ENCODE results near the gene PRIMA1.

The PRIMA1 gene

DNA sequence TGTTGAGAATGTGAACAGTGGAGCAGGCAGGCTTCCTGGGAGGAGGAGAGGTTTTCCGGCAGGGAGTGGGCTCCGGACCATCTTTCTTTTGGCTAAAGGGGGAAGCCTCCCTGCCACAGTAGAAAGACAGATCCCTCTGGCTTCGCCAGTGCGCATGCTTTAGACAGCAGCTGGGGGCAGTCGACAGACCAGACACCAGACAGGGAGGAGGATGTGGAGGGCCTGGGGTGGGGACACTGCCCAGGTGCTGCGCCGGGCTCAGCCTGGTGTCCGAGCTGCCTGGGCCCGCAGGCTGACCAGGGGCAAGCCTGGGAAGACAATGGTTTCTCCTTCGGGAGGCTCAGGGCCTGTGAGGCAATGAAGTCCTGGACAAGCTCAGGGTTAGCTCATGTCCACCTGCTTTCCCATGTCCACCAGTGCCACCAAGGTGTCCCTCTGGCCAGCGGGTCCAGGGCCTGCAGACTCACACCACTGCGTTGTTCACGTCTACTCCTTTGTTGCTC lies 67.3 kb downstream of the PRIMA1 start:
- TF ChIP-seq GATA2 (IDR thresholded peaks at IDR 0.05; ENCODE audit: low read depth, low read length) (no peak), GATA3 (IDR thresholded peaks at IDR 0.05; ENCODE audit: low read depth, low read length) (no peak)

DNA sequence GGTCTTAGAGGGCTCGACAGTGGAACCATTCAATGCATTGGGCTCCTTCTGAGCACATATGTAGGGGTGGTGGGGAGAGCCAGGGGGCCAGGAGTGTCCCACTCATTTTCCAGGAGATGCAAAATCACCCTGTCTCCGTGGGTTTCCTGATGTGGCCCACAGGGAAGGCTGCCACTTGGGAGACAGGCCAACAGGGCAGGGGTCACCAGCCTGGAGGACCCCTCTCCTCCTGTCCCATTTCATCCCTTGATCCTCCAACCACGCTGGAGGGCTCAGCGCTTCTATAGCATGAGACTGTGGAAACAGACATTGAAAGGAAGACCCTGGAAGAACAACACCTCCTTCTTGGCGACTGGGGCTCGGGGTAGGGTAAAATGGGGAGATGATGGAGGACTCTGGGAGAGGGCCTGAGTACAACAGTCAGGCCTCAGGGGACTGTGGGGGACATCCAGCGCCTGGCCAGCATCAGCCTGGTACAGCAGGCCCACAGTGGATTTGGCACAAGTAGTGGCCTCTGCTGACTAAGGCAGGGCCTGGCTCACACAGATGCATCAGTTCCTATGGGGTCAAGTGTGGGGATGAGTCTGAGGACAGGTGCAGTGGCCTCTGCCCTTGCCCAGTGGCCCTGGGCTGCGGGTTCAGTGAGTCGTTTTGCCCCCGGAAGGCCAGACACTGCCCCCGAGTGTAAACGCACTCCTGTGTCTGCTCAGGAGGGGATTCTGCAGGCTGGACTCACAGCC lies 68.0 kb downstream of the PRIMA1 start:
- TF ChIP-seq GATA2 (IDR thresholded peaks at IDR 0.05; ENCODE audit: low read depth, low read length): no peak
- no peak for TF ChIP-seq GATA3 (IDR thresholded peaks at IDR 0.05; ENCODE audit: low read depth, low read length)

- TF ChIP-seq GATA2 (IDR thresholded peaks at IDR 0.05; ENCODE audit: low read depth, low read length): no peak
- TF ChIP-seq GATA3 (IDR thresholded peaks at IDR 0.05; ENCODE audit: low read depth, low read length): no peak
These were observed 69.0 kb downstream of the PRIMA1 start for GRCh38 chr14:93719256-93719655.

DNA sequence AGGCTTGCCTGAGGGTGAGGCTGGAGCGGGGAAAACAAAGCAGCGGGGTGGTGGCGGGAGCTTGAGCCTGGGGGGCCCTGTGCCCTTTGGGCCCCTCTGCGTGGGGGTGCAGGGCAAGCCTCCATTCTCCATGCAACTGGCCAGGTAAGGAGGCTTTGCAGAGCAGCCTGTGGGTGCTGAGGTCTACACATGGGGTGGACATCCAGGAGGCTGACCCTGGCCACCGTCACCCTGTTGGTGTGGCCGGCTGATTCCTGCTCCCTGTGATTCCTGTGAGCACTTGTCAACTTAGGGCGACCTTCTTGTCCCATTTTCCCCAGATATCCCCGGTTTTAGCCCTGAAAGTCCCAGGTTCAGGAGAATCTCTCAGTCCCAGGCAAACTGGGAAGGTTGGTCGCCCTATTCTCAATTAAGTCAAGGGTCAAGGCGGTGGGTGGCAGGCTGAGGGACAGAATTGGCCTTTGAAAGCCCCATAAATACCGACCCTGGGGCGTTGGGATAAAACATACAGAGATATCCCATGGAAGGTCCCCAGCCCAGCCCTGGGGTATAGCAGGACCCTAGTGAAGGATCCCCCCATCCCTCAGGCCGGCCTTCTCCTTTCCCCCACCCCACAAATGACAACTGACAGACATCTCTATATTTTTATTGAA lies 70.5 kb downstream of the PRIMA1 start:
- TF ChIP-seq GATA2 (IDR thresholded peaks at IDR 0.05; ENCODE audit: low read depth, low read length) (no peak), GATA3 (IDR thresholded peaks at IDR 0.05; ENCODE audit: low read depth, low read length) (no peak)

DNA sequence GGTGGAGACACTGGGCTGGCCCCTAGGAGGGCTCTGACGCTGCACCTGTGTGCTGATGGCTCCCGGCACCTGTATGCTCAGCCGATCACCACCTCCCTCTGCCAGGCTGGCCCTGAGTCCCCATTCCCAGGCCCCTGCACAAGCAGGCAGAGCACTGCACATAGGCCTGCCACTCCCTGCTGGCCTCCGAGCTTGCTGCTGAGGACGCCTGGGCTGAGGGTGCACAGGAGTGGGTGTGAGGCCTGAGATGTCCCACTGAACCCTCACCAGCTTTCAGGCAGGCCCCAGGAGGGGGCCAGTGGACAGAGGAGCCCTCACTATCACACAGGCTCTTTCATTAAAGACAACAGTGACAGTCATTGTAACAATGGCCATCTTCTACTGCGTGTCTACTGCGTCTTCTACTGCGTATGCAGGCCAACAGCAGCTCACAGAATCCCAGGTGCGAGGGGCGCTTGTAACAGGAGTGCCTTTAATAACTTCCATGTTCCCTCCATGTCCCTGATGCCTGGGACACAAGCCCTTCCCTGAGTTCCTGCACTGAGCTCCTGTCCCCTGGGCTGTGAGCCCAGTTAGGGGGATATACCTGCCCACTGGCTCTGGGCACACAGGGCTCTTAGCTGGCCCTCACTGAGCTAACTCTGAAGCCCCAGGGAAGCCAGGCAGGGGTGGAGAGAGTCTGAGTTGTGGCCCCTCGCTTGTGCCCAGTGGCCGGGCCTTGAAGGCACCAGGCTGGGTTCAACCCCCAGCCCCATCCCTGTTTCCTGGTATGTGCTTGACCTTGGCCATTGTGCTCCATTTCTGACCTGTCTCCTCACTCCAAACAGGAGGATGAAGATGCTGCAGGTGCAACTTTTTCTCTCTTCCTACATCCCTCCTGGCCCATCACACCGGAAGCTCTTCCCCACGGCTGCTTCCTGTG lies 71.3 kb downstream of the PRIMA1 start:
- no peak for TF ChIP-seq GATA3 (IDR thresholded peaks at IDR 0.05; ENCODE audit: low read depth, low read length)
- TF ChIP-seq GATA2 (IDR thresholded peaks at IDR 0.05; ENCODE audit: low read depth, low read length): no peak

DNA sequence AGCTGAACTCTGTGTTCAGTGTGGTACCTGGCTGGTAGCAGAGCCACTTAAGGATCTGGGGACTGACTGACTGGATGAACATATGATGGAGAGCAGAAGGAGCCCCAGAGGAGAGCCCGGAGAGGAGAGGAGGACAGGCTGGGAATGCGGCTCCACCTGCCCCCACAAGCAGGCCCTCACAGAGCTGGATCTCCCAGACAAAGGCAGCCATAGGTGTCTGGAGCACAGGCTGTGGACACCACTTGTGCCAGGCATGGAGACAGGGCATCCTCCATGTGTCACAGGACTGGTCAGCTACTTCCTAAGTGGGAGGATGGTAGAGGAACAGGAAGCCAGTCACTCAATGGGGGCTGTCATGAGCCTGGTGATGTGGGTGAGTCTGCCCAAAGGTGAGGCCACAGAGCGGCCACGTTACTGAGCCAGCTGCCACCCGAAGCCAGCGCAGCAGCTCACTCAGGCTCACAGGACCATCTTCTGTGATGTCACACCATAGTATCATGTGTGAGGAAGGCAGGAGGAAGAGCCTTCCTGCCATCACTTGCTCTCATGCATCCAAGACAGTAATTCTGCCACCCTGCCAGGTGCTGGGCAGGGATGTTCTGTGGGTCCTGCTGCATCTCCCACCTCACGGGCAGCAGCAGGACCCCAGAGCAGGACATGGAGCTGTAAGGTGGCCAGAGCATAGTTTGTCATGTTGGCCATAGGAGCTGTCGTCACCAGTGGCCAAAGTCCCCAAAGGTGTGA lies 72.1 kb downstream of the PRIMA1 start:
- no peak for TF ChIP-seq GATA2 (IDR thresholded peaks at IDR 0.05; ENCODE audit: low read depth, low read length)

- TF ChIP-seq GATA3 (IDR thresholded peaks at IDR 0.05; ENCODE audit: low read depth, low read length) (no peak), GATA2 (IDR thresholded peaks at IDR 0.05; ENCODE audit: low read depth, low read length) (no peak)
These were observed 72.9 kb downstream of the PRIMA1 start for GRCh38 chr14:93715279-93715927.

- TF ChIP-seq GATA2 (IDR thresholded peaks at IDR 0.05; ENCODE audit: low read depth, low read length): no peak
- TF ChIP-seq GATA3 (IDR thresholded peaks at IDR 0.05; ENCODE audit: low read depth, low read length): no peak
These were observed 73.7 kb downstream of the PRIMA1 start for GRCh38 chr14:93714605-93715004.

DNA sequence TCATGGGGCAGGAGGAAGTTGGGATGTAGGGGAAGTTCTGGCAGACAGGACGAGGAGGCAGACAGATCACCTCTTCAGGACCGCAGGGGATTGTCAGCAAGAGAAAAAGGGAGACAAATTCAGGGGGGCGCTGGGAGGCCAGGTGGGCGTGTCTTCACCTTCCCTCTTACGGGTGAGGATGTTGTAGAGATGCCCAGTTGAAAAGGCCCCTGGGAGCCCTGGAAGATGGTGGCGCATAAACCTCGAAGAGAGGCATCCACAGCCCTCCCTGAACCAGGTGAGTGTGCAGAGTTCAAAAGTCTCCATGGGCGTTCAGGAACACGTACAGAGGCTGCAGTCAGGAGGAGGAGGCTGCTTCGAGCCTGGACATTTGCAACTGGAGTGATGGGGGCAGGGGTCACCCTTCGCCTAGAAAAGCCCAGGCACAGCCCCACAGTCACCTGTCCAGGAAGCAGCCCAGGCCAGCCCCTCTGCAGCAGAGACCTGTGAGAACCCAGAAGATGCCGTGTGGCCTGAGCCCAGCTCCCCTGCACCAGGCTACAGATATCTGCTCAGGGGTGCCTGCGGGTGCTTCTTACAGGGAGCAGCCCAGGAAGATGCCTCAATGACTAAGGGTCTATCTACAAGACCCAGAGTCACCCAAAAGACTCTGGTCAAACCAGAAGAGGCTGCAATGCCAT lies 74.4 kb downstream of the PRIMA1 start:
- TF ChIP-seq GATA2 (IDR thresholded peaks at IDR 0.05; ENCODE audit: low read depth, low read length): no peak
- no peak for TF ChIP-seq GATA3 (IDR thresholded peaks at IDR 0.05; ENCODE audit: low read depth, low read length)

- TF ChIP-seq GATA3 (IDR thresholded peaks at IDR 0.05; ENCODE audit: low read depth, low read length) (no peak), GATA2 (IDR thresholded peaks at IDR 0.05; ENCODE audit: low read depth, low read length) (no peak)
These were observed 75.2 kb downstream of the PRIMA1 start for GRCh38 chr14:93712838-93713724.

- TF ChIP-seq GATA2 (IDR thresholded peaks at IDR 0.05; ENCODE audit: low read depth, low read length): no peak
- TF ChIP-seq GATA3 (IDR thresholded peaks at IDR 0.05; ENCODE audit: low read depth, low read length): no peak
These were observed 76.0 kb downstream of the PRIMA1 start for GRCh38 chr14:93712079-93712837.
